Fibroblast of skin of scalp (primary cell): ENCODE results near the gene LSM5. TPM values are rescaled to one million over a fixed set of nuclear protein-coding genes. Genes with fewer than 3 reads are reported as not detected.

Experiments used
- DNase-seq: peaks from one replicate; pipeline ENCODE4 v3.0.0-alpha.2; 2013
- polyA plus RNA-seq, 2 experiments: library from polyadenylated mRNA; unstranded; fragments of 120-200 nt; gene quantifications; one replicate each; pipeline ENCODE4 v1.2.1, GENCODE V29; 2013; ENCODE audit not compliant: insufficient read length in 2 of 2

LSM5 gene
- 45.3 TPM for polyA plus RNA-seq (2013, experiment 1 of 2; ENCODE audit: insufficient read length)
- polyA plus RNA-seq (2013, experiment 2 of 2; ENCODE audit: insufficient read length), result 49.3 TPM

- DNase-seq, result peak; percentile 95
These were observed at the start of gene LSM5 for GRCh38 chr7:32490127-32490796. Gene LSM5, minus strand, starts transcription at chr7:32490380. Its CDS starts 15 bp downstream, at chr7:32490365.

- no peak for DNase-seq
These were observed 49.2 kb upstream of the LSM5 start for GRCh38 chr7:32539366-32539765.

- no peak for DNase-seq
These were observed 47.6 kb upstream of the LSM5 start for GRCh38 chr7:32537760-32538159.

- peak; percentile 59 for DNase-seq
These were observed 46.4 kb upstream of the LSM5 start for GRCh38 chr7:32536585-32536984.

GRCh38 chr7:32536016-32536415 is 45.8 kb upstream of the LSM5 start:
- DNase-seq, result no peak

GRCh38 chr7:32535162-32535702 is 45.1 kb upstream of the LSM5 start:
- no peak for DNase-seq

GRCh38 chr7:32533276-32534029 is 43.3 kb upstream of the LSM5 start:
- peak; percentile 3 for DNase-seq

GRCh38 chr7:32532716-32533115 is 42.5 kb upstream of the LSM5 start:
- DNase-seq, result no peak

GRCh38 chr7:32532086-32532485 is 41.9 kb upstream of the LSM5 start:
- no peak for DNase-seq

- DNase-seq, result no peak
These were observed 41.2 kb upstream of the LSM5 start for GRCh38 chr7:32531402-32531801.

- no peak for DNase-seq
These were observed 35.7 kb upstream of the LSM5 start for GRCh38 chr7:32525839-32526238.

GRCh38 chr7:32524631-32525030 is 34.5 kb upstream of the LSM5 start:
- no peak for DNase-seq

GRCh38 chr7:32522746-32523530 is 32.8 kb upstream of the LSM5 start:
- DNase-seq, result no peak

GRCh38 chr7:32519763-32520162 is 29.6 kb upstream of the LSM5 start:
- DNase-seq, result no peak

- peak; percentile 54 for DNase-seq
These were observed 28.5 kb upstream of the LSM5 start for GRCh38 chr7:32518534-32519140.

GRCh38 chr7:32516551-32517100 is 26.4 kb upstream of the LSM5 start:
- DNase-seq, result peak; percentile 48

GRCh38 chr7:32515890-32516550 is 25.8 kb upstream of the LSM5 start:
- DNase-seq, result no peak

GRCh38 chr7:32513210-32513609 is 23.0 kb upstream of the LSM5 start:
- DNase-seq, result no peak

GRCh38 chr7:32511791-32512190 is 21.6 kb upstream of the LSM5 start:
- DNase-seq, result no peak

- DNase-seq, result peak; percentile 81
These were observed 17.2 kb upstream of the LSM5 start for GRCh38 chr7:32507414-32507813.

GRCh38 chr7:32506266-32507054 is 16.3 kb upstream of the LSM5 start:
- DNase-seq, result peak; percentile 95
